Parathyroid adenoma (tissue), 2 donors: Measurements from ENCODE around the gene GRK6.

Source experiments
- H2AFZ ChIP-seq: fragments of 300-600 bp; sonication (generic); one replicate; pipeline ENCODE4 v1.7.0; 2017; ENCODE audit warnings: antibody characterized with exemption, mild to moderate bottlenecking
- H3K27ac ChIP-seq: fragments of 300-600 bp; sonication (generic); one replicate; pipeline ENCODE4 v1.7.0; 2017
- H3K27me3 ChIP-seq: fragments of 300-600 bp; sonication (generic); one replicate; pipeline ENCODE4 v1.7.0; 2017; ENCODE audit warnings: low read length; ENCODE audit not compliant: control insufficient read depth, insufficient read depth
- H3K36me3 ChIP-seq: fragments of 300-600 bp; sonication (generic); one replicate; pipeline ENCODE4 v1.7.0; 2017; ENCODE audit warnings: low read length; ENCODE audit not compliant: control insufficient read depth, insufficient read depth
- H3K4me1 ChIP-seq: fragments of 300-600 bp; sonication (generic); one replicate; pipeline ENCODE4 v1.7.0; 2017; ENCODE audit warnings: control low read depth
- H3K4me2 ChIP-seq: fragments of 300-600 bp; sonication (generic); one replicate; pipeline ENCODE4 v1.7.0; 2017; ENCODE audit warnings: low read length
- H3K4me3 ChIP-seq: fragments of 300-600 bp; sonication (generic); one replicate; pipeline ENCODE4 v1.7.0; 2017; ENCODE audit warnings: low read depth, low read length
- H3K79me2 ChIP-seq: fragments of 300-600 bp; sonication (generic); one replicate; pipeline ENCODE4 v1.7.0; 2017; ENCODE audit warnings: control low read depth
- H3K9ac ChIP-seq: fragments of 300-600 bp; sonication (generic); one replicate; pipeline ENCODE4 v1.7.0; 2017; ENCODE audit warnings: mild to moderate bottlenecking
- H3K9me3 ChIP-seq: fragments of 300-600 bp; sonication (generic); one replicate; pipeline ENCODE4 v1.7.0; 2017; ENCODE audit warnings: low read length; ENCODE audit not compliant: control insufficient read depth
- TF ChIP-seq, protein P1 (sequence below): fragments of 300-600 bp; sonication (generic); IDR thresholded peaks from one replicate; pipeline ENCODE4 v1.7.0; 2017; ENCODE audit warnings: antibody characterized with exemption, mild to moderate bottlenecking
- donor health status: primary hyperparathyroidism.

Gene GRK6

DNA sequence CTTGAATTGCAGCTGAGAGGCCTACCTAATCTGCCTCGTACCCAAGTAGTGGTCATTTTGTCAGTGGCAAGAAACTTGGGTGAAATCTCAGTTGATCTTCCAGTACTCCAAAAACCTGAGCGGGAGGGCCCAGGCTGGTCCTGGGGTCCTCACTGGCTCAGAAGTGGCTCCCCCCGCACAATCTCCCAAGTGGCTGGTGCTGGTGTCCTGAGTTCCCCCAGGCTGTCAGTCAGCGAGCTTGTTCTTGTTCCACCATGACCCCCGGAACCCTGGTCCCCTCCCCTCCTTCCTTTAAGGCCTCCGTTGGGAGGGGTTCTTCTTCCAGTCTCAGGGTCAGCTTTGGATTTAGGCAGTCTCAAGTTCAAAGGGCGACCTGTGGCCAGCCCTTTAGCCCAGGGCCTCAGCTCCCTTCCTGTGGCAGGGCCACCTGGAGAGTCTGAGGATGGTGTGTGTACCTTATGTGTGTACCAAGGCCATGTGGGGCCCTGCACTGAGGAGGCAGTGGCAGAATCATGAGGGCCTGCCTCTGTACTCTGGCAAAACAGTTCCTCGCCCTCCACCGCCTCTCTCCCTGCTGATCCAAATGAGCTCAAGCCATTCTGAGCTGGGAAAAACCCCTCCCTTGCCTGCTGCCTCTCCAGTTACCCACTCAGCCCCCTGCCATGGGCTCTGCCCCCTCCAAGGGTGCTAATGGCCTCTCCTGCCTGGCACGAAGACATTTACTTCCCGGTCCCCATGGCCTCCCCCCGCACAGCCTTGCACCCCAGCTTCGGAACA is 51.4 kb downstream of the GRK6 start:
- Histone ChIP-seq H3K79me2 (no peaks in the 10 kb centered on the region), H3K9ac (no peak overlapping the region), H2AFZ (no peak overlapping the region), H3K4me1 (peaks cover 33% of the 10 kb centered on the region), H3K27ac (peak overlapping the region; percentile 99), H3K4me3 (no peak overlapping the region), H3K36me3 (peaks cover 2% of the 10 kb centered on the region), H3K4me2 (no peak overlapping the region), H3K9me3 (no peaks in the 10 kb centered on the region), H3K27me3 (no peaks in the 10 kb centered on the region)
- TF ChIP-seq, protein P1, sequence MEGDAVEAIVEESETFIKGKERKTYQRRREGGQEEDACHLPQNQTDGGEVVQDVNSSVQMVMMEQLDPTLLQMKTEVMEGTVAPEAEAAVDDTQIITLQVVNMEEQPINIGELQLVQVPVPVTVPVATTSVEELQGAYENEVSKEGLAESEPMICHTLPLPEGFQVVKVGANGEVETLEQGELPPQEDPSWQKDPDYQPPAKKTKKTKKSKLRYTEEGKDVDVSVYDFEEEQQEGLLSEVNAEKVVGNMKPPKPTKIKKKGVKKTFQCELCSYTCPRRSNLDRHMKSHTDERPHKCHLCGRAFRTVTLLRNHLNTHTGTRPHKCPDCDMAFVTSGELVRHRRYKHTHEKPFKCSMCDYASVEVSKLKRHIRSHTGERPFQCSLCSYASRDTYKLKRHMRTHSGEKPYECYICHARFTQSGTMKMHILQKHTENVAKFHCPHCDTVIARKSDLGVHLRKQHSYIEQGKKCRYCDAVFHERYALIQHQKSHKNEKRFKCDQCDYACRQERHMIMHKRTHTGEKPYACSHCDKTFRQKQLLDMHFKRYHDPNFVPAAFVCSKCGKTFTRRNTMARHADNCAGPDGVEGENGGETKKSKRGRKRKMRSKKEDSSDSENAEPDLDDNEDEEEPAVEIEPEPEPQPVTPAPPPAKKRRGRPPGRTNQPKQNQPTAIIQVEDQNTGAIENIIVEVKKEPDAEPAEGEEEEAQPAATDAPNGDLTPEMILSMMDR, result no peak

DNA sequence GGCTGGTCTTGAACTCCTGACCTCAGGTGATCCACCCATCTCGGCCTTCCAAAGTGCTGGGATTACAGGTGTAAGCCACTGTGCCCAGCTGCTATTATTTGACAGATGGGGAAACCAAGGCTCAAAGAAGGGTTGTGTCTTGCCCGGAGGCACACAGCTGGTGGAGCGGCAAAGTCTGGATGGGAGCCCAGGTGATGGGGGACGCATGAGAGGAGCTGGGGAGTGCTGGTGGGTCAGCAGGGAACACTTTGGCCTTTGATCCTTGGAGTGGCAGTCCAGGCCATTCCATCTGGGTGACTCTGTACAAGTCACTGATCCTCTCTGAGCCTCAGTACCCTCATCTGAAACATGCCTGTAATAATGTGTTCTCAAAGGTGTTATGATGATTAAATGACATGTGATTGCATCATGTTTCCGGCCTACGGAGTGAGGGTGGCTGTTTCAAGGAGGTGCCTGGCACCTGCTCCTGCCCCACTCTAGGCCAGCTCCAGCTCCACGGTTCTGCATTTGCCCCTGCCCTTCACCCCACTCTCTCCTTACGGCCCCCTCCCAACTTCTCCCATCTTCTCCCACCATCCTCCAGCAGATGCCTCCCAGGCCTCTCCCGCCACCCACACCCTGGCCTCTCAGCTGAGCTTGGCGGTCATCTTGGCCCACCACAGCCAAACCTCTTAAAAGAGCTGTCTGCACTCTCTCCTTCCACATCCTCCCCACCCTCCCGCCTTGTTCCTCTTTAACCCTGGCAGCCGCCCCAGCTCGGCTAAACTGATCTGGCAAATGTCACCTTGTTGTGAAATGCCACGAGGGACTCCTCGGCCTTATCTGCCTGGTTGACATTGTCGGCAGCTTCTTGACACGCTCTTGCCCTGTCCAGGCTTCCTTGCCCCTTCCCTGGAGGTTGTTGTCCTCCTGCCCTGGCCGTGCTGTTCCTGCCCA is 52.5 kb downstream of the GRK6 start:
- Histone ChIP-seq H3K4me3 (no peak overlapping the region), H3K36me3 (peaks cover 2% of the 10 kb centered on the region), H3K4me1 (peaks cover 33% of the 10 kb centered on the region), H3K9me3 (no peaks in the 10 kb centered on the region), H2AFZ (peak overlapping the region; percentile 82), H3K27ac (peak overlapping the region; percentile 99), H3K9ac (peak overlapping the region; percentile 41), H3K79me2 (no peaks in the 10 kb centered on the region), H3K27me3 (no peaks in the 10 kb centered on the region), H3K4me2 (peak overlapping the region; percentile 28)
- TF ChIP-seq, protein P1, result no peak

DNA sequence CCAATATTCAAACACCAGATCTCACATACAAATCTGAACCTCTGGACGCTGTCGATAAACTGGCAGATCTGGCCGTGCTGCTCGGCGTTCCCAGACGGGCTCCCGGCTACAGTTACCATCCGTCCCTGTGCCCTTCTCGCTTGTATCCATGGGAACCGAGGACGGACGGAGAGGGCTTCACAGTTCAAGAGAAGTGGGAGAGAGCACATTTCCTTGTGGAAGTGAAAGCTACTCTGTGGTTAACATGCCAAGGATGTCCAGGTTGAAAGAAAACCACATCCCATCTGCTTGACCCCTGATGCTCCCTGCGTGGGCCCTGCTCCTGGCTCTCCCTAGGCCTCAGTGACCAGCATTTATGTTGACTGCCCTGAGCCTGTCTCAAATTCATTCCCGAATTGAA is 53.3 kb downstream of the GRK6 start:
- H3K27ac ChIP-seq, result peak overlapping the region; percentile 99
- H3K36me3 ChIP-seq, result peaks cover 2% of the 10 kb centered on the region
- no peak overlapping the region for H3K4me3 ChIP-seq
- peaks cover 31% of the 10 kb centered on the region for H3K4me1 ChIP-seq
- peak overlapping the region; percentile 41 for H3K9ac ChIP-seq
- TF ChIP-seq, protein P1, result no peak
- peak overlapping the region; percentile 82 for H2AFZ ChIP-seq
- H3K79me2 ChIP-seq, result no peaks in the 10 kb centered on the region
- no peak overlapping the region for H3K4me2 ChIP-seq
- H3K9me3 ChIP-seq, result no peaks in the 10 kb centered on the region
- H3K27me3 ChIP-seq, result no peaks in the 10 kb centered on the region

DNA sequence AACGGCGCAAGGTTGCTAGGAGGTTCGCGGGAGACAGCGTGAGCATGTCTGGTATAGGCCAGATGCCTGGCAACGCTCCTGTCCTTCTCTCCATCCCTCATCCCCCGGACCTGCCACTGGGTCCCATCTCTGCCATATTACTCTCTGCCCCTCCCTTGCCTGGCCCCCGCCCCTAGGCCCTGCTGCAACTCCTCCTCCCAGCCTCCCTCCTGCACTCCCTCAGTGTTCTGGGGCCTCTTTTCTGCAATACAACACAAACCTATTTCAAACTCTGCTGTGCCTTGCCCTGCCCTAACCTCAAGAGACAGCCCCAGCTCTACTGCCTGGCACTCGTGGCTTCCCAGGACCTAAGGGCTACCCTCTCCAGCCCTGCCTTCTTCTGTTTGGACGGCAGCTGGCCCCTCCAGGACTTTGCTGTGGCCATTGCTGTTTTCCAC is 55.9 kb downstream of the GRK6 start:
- TF ChIP-seq, protein P1, result no peak
- H3K79me2 ChIP-seq, result no peaks in the 10 kb centered on the region
- H3K4me3 ChIP-seq, result no peak overlapping the region
- H3K27me3 ChIP-seq, result no peaks in the 10 kb centered on the region
- H2AFZ ChIP-seq, result no peak overlapping the region
- no peak overlapping the region for H3K9ac ChIP-seq
- no peaks in the 10 kb centered on the region for H3K9me3 ChIP-seq
- H3K27ac ChIP-seq, result no peak overlapping the region
- peaks cover 31% of the 10 kb centered on the region for H3K4me1 ChIP-seq
- peaks cover 2% of the 10 kb centered on the region for H3K36me3 ChIP-seq
- H3K4me2 ChIP-seq, result no peak overlapping the region
